Measurements from ENCODE around the gene CDH1. TPM values are rescaled to one million over a fixed set of nuclear protein-coding genes. Genes with fewer than 3 reads are reported as not detected.

Gene CDH1
- total and polyA plus RNA-seq, 11 donors: 0.08 to 5.3 (median 0.27) TPM; not detected in 8

GRCh38 chr16:68722119-68723024, 14.7 kb upstream of the CDH1 start:
- H3K4me1 ChIP-seq: no peaks in the 10 kb centered on the region
- no peak for DNase-seq
- TF ChIP-seq CTCF (IDR thresholded peaks at IDR 0.05): no peak
- no peak for TF ChIP-seq POLR2A (IDR thresholded peaks at IDR 0.05)
- WGBS, 4 donors: 71 to 81% (median 76%) methylated on average over 12 of the region's 12 CpGs
- intact Hi-C loops (cut with DNase I): no loop called here
- no peak for ATAC-seq
- no peak overlapping the region for H3K4me3 ChIP-seq
- peaks cover 0 to 8% (median 0%) of the 10 kb centered on the region in 12 donors for H3K9me3 ChIP-seq
- H3K27ac ChIP-seq: no peak overlapping the region
- H3K27me3 ChIP-seq: peaks cover 0 to 10% (median 0%) of the 10 kb centered on the region in 9 donors
- no peaks in the 10 kb centered on the region for H3K36me3 ChIP-seq

DNA sequence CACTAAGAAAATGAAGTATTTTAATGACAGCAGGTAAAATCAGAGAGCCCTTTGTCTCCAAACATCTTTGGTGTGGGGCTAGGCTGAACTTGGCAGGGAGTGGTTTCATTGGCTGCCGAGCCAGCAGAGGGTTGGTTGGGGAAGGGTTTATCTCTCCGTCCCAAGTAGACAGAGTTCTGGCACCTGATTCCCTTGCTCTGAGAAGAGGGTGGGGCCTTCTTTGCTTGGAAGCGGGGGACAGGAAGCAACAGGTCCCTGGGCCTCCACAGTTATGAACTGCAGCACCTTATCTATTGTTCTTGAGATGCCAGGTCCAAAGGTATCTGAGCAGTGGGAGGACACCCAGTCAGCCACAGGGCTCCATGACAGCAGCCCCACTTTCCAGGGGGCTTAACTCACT, 12.3 kb upstream of the CDH1 start:
- intact Hi-C loops (cut with DNase I): no loop called here
- Histone ChIP-seq H3K27ac (no peak overlapping the region), H3K9me3 (no peaks in the 10 kb centered on the region), H3K4me1 (no peaks in the 10 kb centered on the region), H3K4me3 (no peak overlapping the region), H3K27me3 (peaks cover 0 to 22% (median 4%) of the 10 kb centered on the region in 9 donors), H3K36me3 (no peaks in the 10 kb centered on the region)
- DNase-seq (no peak), ATAC-seq (no peak)
- 19 to 29% (median 25%) methylated on average over 3 of the region's 3 CpGs for WGBS, 4 donors
- TF ChIP-seq POLR2A (IDR thresholded peaks at IDR 0.05): no peak
- TF ChIP-seq CTCF (IDR thresholded peaks at IDR 0.05): no peak

GRCh38 chr16:68728523-68728922, 8.6 kb upstream of the CDH1 start:
- WGBS, 4 donors: 83 to 88% (median 86%) methylated on average over 4 of the region's 4 CpGs
- peaks cover 0 to 43% (median 5%) of the 10 kb centered on the region in 9 donors for H3K27me3 ChIP-seq
- H3K4me1 ChIP-seq: no peaks in the 10 kb centered on the region
- intact Hi-C loops (cut with DNase I): no loop called here
- ATAC-seq (no peak), DNase-seq (no peak)
- no peaks in the 10 kb centered on the region for H3K9me3 ChIP-seq
- H3K36me3 ChIP-seq: no peaks in the 10 kb centered on the region
- H3K4me3 ChIP-seq: no peak overlapping the region
- TF ChIP-seq POLR2A (IDR thresholded peaks at IDR 0.05): no peak
- no peak for TF ChIP-seq CTCF (IDR thresholded peaks at IDR 0.05)
- H3K27ac ChIP-seq: no peak overlapping the region

- no peak overlapping the region for H3K4me3 ChIP-seq
- intact Hi-C loops (cut with DNase I): no loop called here
- H3K27ac ChIP-seq: no peak overlapping the region
- no peak for ATAC-seq
- H3K4me1 ChIP-seq: no peaks in the 10 kb centered on the region
- TF ChIP-seq CTCF (IDR thresholded peaks at IDR 0.05): no peak
- TF ChIP-seq POLR2A (IDR thresholded peaks at IDR 0.05): no peak
- no peak for DNase-seq
- H3K36me3 ChIP-seq: no peaks in the 10 kb centered on the region
- WGBS, 4 donors: 43 to 59% (median 48%) methylated on average over 3 of the region's 3 CpGs
- H3K27me3 ChIP-seq: peaks cover 2 to 65% (median 18%) of the 10 kb centered on the region in 9 donors
- H3K9me3 ChIP-seq: no peaks in the 10 kb centered on the region
Observed at GRCh38 chr16:68731637-68732036, 5.5 kb upstream of the CDH1 start.

Data from heart left ventricle (tissue), 16 donors.